Astrocyte (in vitro differentiated cells and primary cell): ENCODE measurements around the gene SPACA4. TPM values are rescaled to one million over a fixed set of nuclear protein-coding genes. Genes with fewer than 3 reads are reported as not detected.
"Not testable (repeated sequence)": the region's sequence is repeated elsewhere in the genome, so short reads cannot be mapped to it uniquely, and the experiment has no call there.

Source experiments
- DNase-seq: peaks from one replicate; pipeline ENCODE4 v3.0.0-alpha.2; 2010; ENCODE audit warnings: low read depth
- FAIRE-seq: peaks from 2 replicates; lab custom pipeline; 2011; peaks lifted over from hg19 to GRCh38; lab: Jason Lieb, UNC
- H2AFZ ChIP-seq: 2 replicates; pipeline ENCODE4 v1.6.0; 2012; ENCODE audit warnings: low read depth, low read length, inconsistent platforms
- H3K27ac ChIP-seq: 2 replicates; pipeline ENCODE4 v1.5.1; 2011; ENCODE audit warnings: low read depth, low read length, inconsistent platforms
- H3K27me3 ChIP-seq: 2 replicates; pipeline ENCODE4 v1.6.0; 2011; ENCODE audit warnings: low read length, inconsistent platforms; ENCODE audit not compliant: insufficient read depth
- H3K36me3 ChIP-seq: 2 replicates; pipeline ENCODE4 v1.5.1; 2011; ENCODE audit warnings: low read length, inconsistent platforms; ENCODE audit not compliant: insufficient read depth
- H3K4me1 ChIP-seq: 2 replicates; pipeline ENCODE4 v1.5.1; 2011; ENCODE audit warnings: low read length, inconsistent platforms; ENCODE audit not compliant: insufficient read depth
- H3K4me2 ChIP-seq: 2 replicates; pipeline ENCODE4 v1.6.0; 2012; ENCODE audit warnings: low read length, inconsistent platforms
- H3K4me3 ChIP-seq: 2 replicates; pipeline ENCODE4 v1.5.1; 2011; ENCODE audit warnings: low read depth, mild to moderate bottlenecking, low read length, inconsistent platforms; ENCODE audit not compliant: insufficient read depth
- H3K79me2 ChIP-seq: 2 replicates; pipeline ENCODE4 v1.6.0; 2012; ENCODE audit warnings: mild to moderate bottlenecking, low read length, inconsistent platforms; ENCODE audit not compliant: insufficient read depth
- H3K9ac ChIP-seq: 2 replicates; pipeline ENCODE4 v1.6.0; 2012; ENCODE audit warnings: mild to moderate bottlenecking, low read length, inconsistent platforms
- H3K9me3 ChIP-seq: 2 replicates; pipeline ENCODE4 v1.5.1; 2012; ENCODE audit warnings: low read depth, mild to moderate bottlenecking, low read length, inconsistent platforms; ENCODE audit not compliant: insufficient read depth
- H4K20me1 ChIP-seq: 2 replicates; pipeline ENCODE4 v1.6.0; 2012; ENCODE audit warnings: low read length, inconsistent platforms; ENCODE audit not compliant: insufficient read depth
- H3K27ac Mint-ChIP-seq: one replicate; pipeline ENCODE4 v1.8.0; 2021; ENCODE audit warnings: mild to moderate bottlenecking, mixed read lengths; ENCODE audit not compliant: unreplicated experiment
- H3K27me3 Mint-ChIP-seq: one replicate; pipeline ENCODE4 v1.8.0; 2021; ENCODE audit warnings: low read depth, mixed read lengths; ENCODE audit not compliant: unreplicated experiment
- H3K36me3 Mint-ChIP-seq: one replicate; pipeline ENCODE4 v1.8.0; 2021; ENCODE audit warnings: low read depth, mixed read lengths; ENCODE audit not compliant: unreplicated experiment
- H3K4me1 Mint-ChIP-seq: one replicate; pipeline ENCODE4 v1.8.0; 2021; ENCODE audit warnings: low read depth, mixed read lengths; ENCODE audit not compliant: unreplicated experiment
- H3K4me3 Mint-ChIP-seq: one replicate; pipeline ENCODE4 v1.8.0; 2021; ENCODE audit warnings: mild to moderate bottlenecking, moderate library complexity, mixed read lengths; ENCODE audit not compliant: unreplicated experiment
- H3K9me3 Mint-ChIP-seq: one replicate; pipeline ENCODE4 v1.8.0; 2021; ENCODE audit warnings: mild to moderate bottlenecking, mixed read lengths; ENCODE audit not compliant: unreplicated experiment
- CTCF ChIP-seq: IDR thresholded peaks from 2 replicates; pipeline ENCODE4 v1.5.1; 2011; ENCODE audit warnings: low read depth, mild to moderate bottlenecking, inconsistent platforms, low read length, moderate library complexity; ENCODE audit not compliant: insufficient read depth
- EZH2 ChIP-seq: IDR thresholded peaks from 2 replicates; pipeline ENCODE4 v1.6.1; 2012; ENCODE audit warnings: mild to moderate bottlenecking, low read length, inconsistent platforms; ENCODE audit not compliant: insufficient read depth
- total RNA-seq: library from RNA; stranded (reverse); gene quantifications from 2 replicates; pipeline ENCODE4 v1.2.1, GENCODE V29; 2021

SPACA4 gene
- total RNA-seq, 1 donor from 2014 or later, result not detected

GRCh38 chr19:48571378-48572162 lies 35.0 kb upstream of the SPACA4 start:
- Histone ChIP-seq H3K79me2 (no peaks in the 10 kb centered on the region), H3K27ac (no peak overlapping the region), H3K4me1 (peaks cover 12% of the 10 kb centered on the region), H3K9ac (no peak overlapping the region), H4K20me1 (no peaks in the 10 kb centered on the region), H2AFZ (no peak overlapping the region), H3K27me3 (no peaks in the 10 kb centered on the region), H3K4me2 (no peak overlapping the region), H3K9me3 (no peaks in the 10 kb centered on the region), H3K4me3 (no peak overlapping the region), H3K36me3 (no peaks in the 10 kb centered on the region)
- Mint-ChIP-seq H3K27ac (no peak overlapping the region), H3K4me3 (no peak overlapping the region), H3K27me3 (peaks cover 3% of the 10 kb centered on the region), H3K9me3 (no peaks in the 10 kb centered on the region), H3K36me3 (no peaks in the 10 kb centered on the region), H3K4me1 (peaks cover 8% of the 10 kb centered on the region)
- FAIRE-seq (no peak), DNase-seq (no peak)
- TF ChIP-seq EZH2, result no peak
- no peak for TF ChIP-seq CTCF

DNA sequence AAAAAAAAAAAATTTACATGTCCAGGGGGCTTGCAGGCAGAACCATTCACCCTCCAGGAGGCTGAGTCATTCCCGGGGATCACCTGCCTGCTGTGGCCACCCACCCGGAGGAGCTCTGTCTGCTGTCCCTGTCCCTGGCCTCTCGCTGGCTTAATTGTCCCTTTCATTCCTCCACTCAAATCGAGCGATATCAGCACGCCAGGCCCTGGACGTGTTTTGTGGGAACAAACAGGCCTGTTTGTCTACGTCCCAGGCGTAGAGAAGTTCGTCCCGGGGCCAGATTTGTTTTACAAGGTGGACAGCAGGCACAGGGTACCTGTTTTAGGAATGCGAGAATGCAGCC lies 33.4 kb upstream of the SPACA4 start:
- H3K4me1 Mint-ChIP-seq, result peaks cover 8% of the 10 kb centered on the region
- Histone ChIP-seq H3K9ac (no peak overlapping the region), H3K4me1 (peaks cover 7% of the 10 kb centered on the region), H3K27me3 (no peaks in the 10 kb centered on the region), H3K27ac (no peak overlapping the region), H3K9me3 (no peaks in the 10 kb centered on the region), H4K20me1 (no peaks in the 10 kb centered on the region), H3K79me2 (no peaks in the 10 kb centered on the region), H2AFZ (no peak overlapping the region), H3K4me2 (no peak overlapping the region), H3K4me3 (no peak overlapping the region), H3K36me3 (no peaks in the 10 kb centered on the region)
- no peak for DNase-seq
- H3K36me3 Mint-ChIP-seq, result no peaks in the 10 kb centered on the region
- TF ChIP-seq CTCF (no peak), EZH2 (no peak)
- H3K4me3 Mint-ChIP-seq, result no peak overlapping the region
- H3K27me3 Mint-ChIP-seq, result peaks cover 3% of the 10 kb centered on the region
- no peaks in the 10 kb centered on the region for H3K9me3 Mint-ChIP-seq
- no peak for FAIRE-seq
- no peak overlapping the region for H3K27ac Mint-ChIP-seq

DNA sequence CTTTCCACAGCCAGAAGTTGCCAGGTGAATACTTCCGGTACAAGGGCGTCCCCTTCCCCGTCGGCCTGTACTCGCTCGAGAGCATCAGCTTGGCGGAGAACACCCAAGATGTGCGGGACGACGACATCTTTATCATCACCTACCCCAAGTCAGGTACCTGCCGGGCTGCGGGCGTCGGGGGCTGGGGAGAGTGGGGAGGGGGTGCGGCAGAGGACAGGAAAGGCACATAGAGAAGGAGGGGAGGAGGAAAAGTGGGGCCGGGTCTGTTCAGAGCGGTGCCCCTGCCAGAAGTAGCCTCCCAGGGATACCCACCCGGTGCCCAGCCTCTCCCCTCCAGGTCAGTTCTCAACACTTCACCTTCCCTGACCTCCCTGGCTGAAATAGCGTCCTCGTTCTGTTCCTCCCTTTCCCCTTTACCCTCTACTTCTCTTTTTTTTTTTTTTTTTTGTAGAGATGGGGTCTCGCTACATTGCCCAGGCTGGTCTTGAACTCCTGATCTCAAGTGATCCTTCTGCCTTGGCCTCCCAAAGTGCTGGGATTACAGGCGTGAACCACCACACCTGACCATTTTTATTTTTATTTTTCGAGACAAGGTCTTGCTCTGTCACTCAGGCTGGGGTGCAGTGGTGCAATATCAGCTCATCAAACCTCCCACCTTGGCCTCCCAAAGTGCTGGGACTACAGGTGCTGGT lies 30.5 kb upstream of the SPACA4 start:
- Mint-ChIP-seq H3K4me1 (peaks cover 1% of the 10 kb centered on the region), H3K27me3 (peaks cover 3% of the 10 kb centered on the region), H3K27ac (no peak overlapping the region), H3K9me3 (no peaks in the 10 kb centered on the region), H3K4me3 (no peak overlapping the region), H3K36me3 (no peaks in the 10 kb centered on the region)
- TF ChIP-seq EZH2 (no peak), CTCF (no peak)
- no peak overlapping the region for H3K4me3 ChIP-seq
- no peak overlapping the region for H3K27ac ChIP-seq
- H3K36me3 ChIP-seq, result no peaks in the 10 kb centered on the region
- no peaks in the 10 kb centered on the region for H4K20me1 ChIP-seq
- H3K4me2 ChIP-seq, result no peak overlapping the region
- H3K27me3 ChIP-seq, result no peaks in the 10 kb centered on the region
- H3K79me2 ChIP-seq, result no peaks in the 10 kb centered on the region
- no peaks in the 10 kb centered on the region for H3K4me1 ChIP-seq
- H3K9ac ChIP-seq, result no peak overlapping the region
- no peaks in the 10 kb centered on the region for H3K9me3 ChIP-seq
- DNase-seq (no peak), FAIRE-seq (no peak)
- no peak overlapping the region for H2AFZ ChIP-seq

DNA sequence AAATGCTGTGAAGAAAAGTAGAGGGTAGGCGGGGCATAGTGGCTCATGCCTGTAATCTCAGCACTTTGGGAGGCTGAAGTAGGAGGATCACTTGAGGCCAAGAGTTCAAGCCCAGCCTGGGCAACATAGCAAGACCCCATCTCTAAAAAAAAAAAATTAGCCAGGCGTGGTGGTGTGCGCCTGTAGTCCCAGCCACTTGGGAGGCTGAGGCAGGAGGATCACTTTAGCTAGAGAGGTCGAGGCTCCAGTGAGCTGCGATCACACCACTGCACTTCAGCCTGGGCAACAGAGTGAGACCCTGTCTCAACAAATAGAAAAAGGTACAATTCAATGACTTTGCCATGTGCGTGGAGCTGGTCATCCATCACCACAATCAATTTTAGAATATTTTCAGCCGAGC lies 28.6 kb upstream of the SPACA4 start:
- H3K4me3 Mint-ChIP-seq, result not testable (repeated sequence)

More for the DNA sequence above, 28.6 kb upstream of the SPACA4 start:
- not testable (repeated sequence) for DNase-seq, H3K4me1 Mint-ChIP-seq, H3K9ac ChIP-seq, H3K27ac ChIP-seq, H3K27ac Mint-ChIP-seq, H3K27me3 Mint-ChIP-seq, H2AFZ ChIP-seq, H3K79me2 ChIP-seq, H3K36me3 ChIP-seq, FAIRE-seq, H3K36me3 Mint-ChIP-seq, H3K9me3 Mint-ChIP-seq, H3K4me3 ChIP-seq, H3K27me3 ChIP-seq, H3K4me1 ChIP-seq, H3K9me3 ChIP-seq, H3K4me2 ChIP-seq, H4K20me1 ChIP-seq
